Stimulated activated CD8-positive, alpha-beta memory T cell treated with anti-CD3 and anti-CD28 coated beads, Interleukin-4, amount 100 ng/mL, for 4 hours (primary cell): ENCODE data around the gene GLCCI1.
"Not testable (repeated sequence)": the region's sequence is repeated elsewhere in the genome, so short reads cannot be mapped to it uniquely, and the experiment has no call there.

Source experiments
- DNase-seq, 2 donors: peaks; one replicate each; pipeline ENCODE4 v3.0.0-alpha.2; 2020; ENCODE audit warnings: low read depth in 2 of 2, low spot score in 1 of 2

Gene GLCCI1

GRCh38 chr7:7989133-7989532, 20.5 kb downstream of the GLCCI1 start:
- DNase-seq = no peak

- DNase-seq = no peak
Measured at GRCh38 chr7:7989616-7990440, 21.2 kb downstream of the GLCCI1 start.

GRCh38 chr7:7990441-7990761, 21.8 kb downstream of the GLCCI1 start:
- no peak for DNase-seq

GRCh38 chr7:7992506-7992905, 23.9 kb downstream of the GLCCI1 start:
- no peak for DNase-seq

- DNase-seq = not testable (repeated sequence)
Measured at GRCh38 chr7:7995348-7995747, 26.8 kb downstream of the GLCCI1 start.

GRCh38 chr7:7996568-7996967, 28.0 kb downstream of the GLCCI1 start:
- no peak for DNase-seq

GRCh38 chr7:8000315-8000941, 31.8 kb downstream of the GLCCI1 start:
- no peak for DNase-seq

- no peak for DNase-seq
Measured at GRCh38 chr7:8003077-8003476, 34.5 kb downstream of the GLCCI1 start.

GRCh38 chr7:8005279-8005678, 36.7 kb downstream of the GLCCI1 start:
- no peak for DNase-seq

- DNase-seq = no peak
Measured at GRCh38 chr7:8014399-8014798, 45.8 kb downstream of the GLCCI1 start.

GRCh38 chr7:8015100-8015745, 46.6 kb downstream of the GLCCI1 start:
- no peak for DNase-seq

- no peak for DNase-seq
Measured at GRCh38 chr7:8015746-8016120, 47.1 kb downstream of the GLCCI1 start.

GRCh38 chr7:8017423-8017822, 48.8 kb downstream of the GLCCI1 start:
- DNase-seq = no peak

GRCh38 chr7:8018961-8019360, 50.4 kb downstream of the GLCCI1 start:
- no peak for DNase-seq

GRCh38 chr7:8022628-8023027, 54.0 kb downstream of the GLCCI1 start:
- DNase-seq = no peak

GRCh38 chr7:8035192-8035591, 66.6 kb downstream of the GLCCI1 start:
- DNase-seq = no peak

- no peak for DNase-seq
Measured at GRCh38 chr7:8035647-8036518, 67.3 kb downstream of the GLCCI1 start.

GRCh38 chr7:8037151-8037550, 68.6 kb downstream of the GLCCI1 start:
- DNase-seq = no peak

GRCh38 chr7:8040768-8041369, 72.3 kb downstream of the GLCCI1 start:
- no peak for DNase-seq

- no peak for DNase-seq
Measured at GRCh38 chr7:8042796-8043535, 74.4 kb downstream of the GLCCI1 start.
